Measurements from ENCODE around the gene NF2.

DNA sequence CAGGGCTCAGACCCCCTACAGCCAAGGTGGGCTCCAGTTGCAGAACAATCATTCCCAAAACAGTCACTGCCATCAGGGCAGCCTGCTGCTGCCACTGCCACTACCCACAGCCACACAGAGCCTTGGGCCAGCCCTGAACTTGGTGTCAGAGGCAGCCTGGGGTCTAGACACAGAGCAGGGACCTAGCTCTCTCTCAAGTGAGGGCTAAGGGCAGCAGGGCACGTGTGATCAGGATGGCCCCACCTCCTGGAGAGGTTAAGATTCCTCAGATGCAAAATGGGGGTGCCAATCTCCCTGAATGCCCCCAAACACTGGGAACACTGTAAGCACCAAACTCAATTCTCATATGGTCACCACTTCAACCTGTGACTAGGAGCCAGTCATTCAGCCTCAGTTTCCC lies 132.0 kb downstream of the NF2 start:
- TF ChIP-seq POLR2AphosphoS5 (IDR thresholded peaks at IDR 0.05): no peak
- TF ChIP-seq CTCF (IDR thresholded peaks at IDR 0.05): no peak
- no peak for TF ChIP-seq POLR2A (IDR thresholded peaks at IDR 0.05)
- no peak for TF ChIP-seq EP300 (IDR thresholded peaks at IDR 0.05)
